Calu3 (cell line): ENCODE measurements around the gene INF2. TPM values are rescaled to one million over a fixed set of nuclear protein-coding genes. Genes with fewer than 3 reads are reported as not detected.
A peak's percentile ranks its signal among the peaks of the same experiment; 100 is the strongest.

Experiments used
- BruUV-seq: library from RNA; stranded (reverse); fragments of 400-500 nt; replicated peaks from 2 replicates; lab custom pipeline; 2021; lab: Mats Ljungman, UMichigan
- CTCF ChIA-PET: fragments of 300-600 bp; sonication (Branson Sonifier 250); formaldehyde crosslinking; loops from one replicate; lab custom pipeline; 2022; ENCODE audit warnings: antibody characterized with exemption; lab: Charles Lee
- DNase-seq: peaks from one replicate; pipeline ENCODE4 v3.0.0; 2022
- H3K27ac Mint-ChIP-seq: one replicate; pipeline ENCODE4 v1.8.0; 2022; ENCODE audit warnings: mixed read lengths; ENCODE audit not compliant: unreplicated experiment
- H3K27me3 Mint-ChIP-seq: one replicate; pipeline ENCODE4 v1.8.0; 2022; ENCODE audit warnings: mixed read lengths; ENCODE audit not compliant: unreplicated experiment
- H3K36me3 Mint-ChIP-seq: one replicate; pipeline ENCODE4 v1.8.0; 2022; ENCODE audit warnings: mild to moderate bottlenecking, moderate library complexity, mixed read lengths; ENCODE audit not compliant: insufficient read depth, unreplicated experiment
- H3K4me1 Mint-ChIP-seq: one replicate; pipeline ENCODE4 v1.8.0; 2022; ENCODE audit warnings: mild to moderate bottlenecking, low read depth, mixed read lengths; ENCODE audit not compliant: unreplicated experiment
- H3K4me3 Mint-ChIP-seq: one replicate; pipeline ENCODE4 v1.8.0; 2022; ENCODE audit warnings: mild to moderate bottlenecking, low read depth, moderate library complexity, mixed read lengths; ENCODE audit not compliant: unreplicated experiment
- H3K9me3 Mint-ChIP-seq: one replicate; pipeline ENCODE4 v1.8.0; 2022; ENCODE audit warnings: low read depth, mixed read lengths; ENCODE audit not compliant: unreplicated experiment
- CTCF ChIP-seq: fragments of 200-600 bp; IDR thresholded peaks from one replicate; pipeline ENCODE4 v1.8.0; 2022; ENCODE audit warnings: antibody characterized with exemption; ENCODE audit not compliant: unreplicated experiment
- intact Hi-C: fragments of 100-400 bp; cut with micrococcal nuclease; formaldehyde crosslinking; loops from one replicate; pipeline ENCODE4 v1.10.0; 2022; ENCODE audit not compliant: unreplicated experiment
- total RNA-seq: library from RNA; stranded (reverse); gene quantifications from 2 replicates; pipeline ENCODE4 v1.2.3, GENCODE V29; 2022

The INF2 gene
- total RNA-seq, 1 experiment from 2014 or later, result 208 TPM

- no peak overlapping the region for H3K4me3 Mint-ChIP-seq
- no peaks in the 10 kb centered on the region for H3K4me1 Mint-ChIP-seq
- intact Hi-C loops, result no loop called here
- H3K9me3 Mint-ChIP-seq, result no peaks in the 10 kb centered on the region
- H3K27me3 Mint-ChIP-seq, result no peaks in the 10 kb centered on the region
- no peak for TF ChIP-seq CTCF
- no TSS peak for BruUV-seq
- CTCF ChIA-PET, result no interaction called here
- H3K36me3 Mint-ChIP-seq, result peaks cover 70% of the 10 kb centered on the region
- H3K27ac Mint-ChIP-seq, result peak overlapping the region; percentile 21
- DNase-seq, result no peak
Measured at GRCh38 chr14:104717646-104718045, 28.2 kb downstream of the INF2 start.

GRCh38 chr14:104718147-104718546 is 28.7 kb downstream of the INF2 start:
- no peaks in the 10 kb centered on the region for H3K27me3 Mint-ChIP-seq
- H3K36me3 Mint-ChIP-seq, result peaks cover 66% of the 10 kb centered on the region
- intact Hi-C loops, result no loop called here
- H3K4me1 Mint-ChIP-seq, result no peaks in the 10 kb centered on the region
- CTCF ChIA-PET, result no interaction called here
- no peak overlapping the region for H3K4me3 Mint-ChIP-seq
- TF ChIP-seq CTCF, result no peak
- no peak for DNase-seq
- H3K9me3 Mint-ChIP-seq, result no peaks in the 10 kb centered on the region
- BruUV-seq, result no TSS peak
- H3K27ac Mint-ChIP-seq, result no peak overlapping the region

GRCh38 chr14:104718871-104719270 is 29.5 kb downstream of the INF2 start:
- no peaks in the 10 kb centered on the region for H3K9me3 Mint-ChIP-seq
- H3K4me1 Mint-ChIP-seq, result no peaks in the 10 kb centered on the region
- H3K4me3 Mint-ChIP-seq, result no peak overlapping the region
- no TSS peak for BruUV-seq
- no peak for TF ChIP-seq CTCF
- intact Hi-C loops, result no loop called here
- peaks cover 60% of the 10 kb centered on the region for H3K36me3 Mint-ChIP-seq
- no peak for DNase-seq
- CTCF ChIA-PET, result no interaction called here
- H3K27ac Mint-ChIP-seq, result no peak overlapping the region
- H3K27me3 Mint-ChIP-seq, result no peaks in the 10 kb centered on the region

- Mint-ChIP-seq H3K27ac (no peak overlapping the region), H3K36me3 (peaks cover 57% of the 10 kb centered on the region), H3K4me3 (no peak overlapping the region), H3K27me3 (no peaks in the 10 kb centered on the region), H3K9me3 (no peaks in the 10 kb centered on the region), H3K4me1 (no peaks in the 10 kb centered on the region)
- CTCF ChIA-PET, result no interaction called here
- intact Hi-C loops, result no loop called here
- no peak for DNase-seq
- no peak for TF ChIP-seq CTCF
- no TSS peak for BruUV-seq
Measured at GRCh38 chr14:104719343-104719742, 29.9 kb downstream of the INF2 start.
